Embryonic facial prominence (tissue), 1 donor: Measurements from ENCODE around the gene GRAMD1C.

Experiments used
- DNase-seq: peaks from one replicate; pipeline ENCODE4 v3.0.0-alpha.2; 2016; ENCODE audit errors: extremely low spot score

GRAMD1C gene

DNA sequence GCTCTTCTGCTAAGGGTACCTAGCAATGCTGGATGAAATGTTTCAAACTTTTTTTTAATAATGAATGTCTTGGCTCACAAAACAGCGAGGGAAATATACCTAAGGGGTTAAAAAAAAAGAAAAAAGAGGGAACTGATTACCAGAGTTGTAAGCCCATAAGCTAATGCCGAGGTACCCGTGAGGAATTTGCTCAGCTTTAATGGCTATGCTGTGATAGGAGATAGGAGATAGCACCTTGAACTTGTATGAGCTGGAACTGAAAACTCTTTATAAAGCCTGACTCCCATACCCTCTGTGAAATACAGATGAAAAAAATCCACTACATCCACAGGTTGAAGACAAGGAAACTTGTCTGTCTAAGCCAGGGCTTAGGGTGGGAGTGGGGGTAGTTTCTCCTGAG lies 13.9 kb downstream of the GRAMD1C start:
- no peak for DNase-seq

DNA sequence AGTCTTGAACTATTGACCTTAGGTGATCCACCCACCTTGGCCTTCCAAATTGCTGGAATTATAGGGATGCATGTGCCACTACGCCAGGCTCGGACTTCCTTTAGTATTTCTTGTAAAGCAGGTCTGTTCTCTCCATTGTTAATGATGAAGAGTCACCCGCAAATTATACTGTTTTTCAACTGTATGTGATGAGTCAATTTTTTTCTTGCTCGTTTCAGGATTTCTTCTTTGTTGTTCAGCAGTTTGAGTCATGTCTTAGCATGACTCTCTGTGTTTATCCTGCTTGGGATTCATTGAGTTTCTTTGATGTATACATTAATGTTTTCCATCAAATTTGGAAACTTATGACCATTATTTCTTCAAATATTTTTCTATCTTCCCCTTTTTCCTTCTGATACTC lies 28.9 kb downstream of the GRAMD1C start:
- DNase-seq = no peak

DNA sequence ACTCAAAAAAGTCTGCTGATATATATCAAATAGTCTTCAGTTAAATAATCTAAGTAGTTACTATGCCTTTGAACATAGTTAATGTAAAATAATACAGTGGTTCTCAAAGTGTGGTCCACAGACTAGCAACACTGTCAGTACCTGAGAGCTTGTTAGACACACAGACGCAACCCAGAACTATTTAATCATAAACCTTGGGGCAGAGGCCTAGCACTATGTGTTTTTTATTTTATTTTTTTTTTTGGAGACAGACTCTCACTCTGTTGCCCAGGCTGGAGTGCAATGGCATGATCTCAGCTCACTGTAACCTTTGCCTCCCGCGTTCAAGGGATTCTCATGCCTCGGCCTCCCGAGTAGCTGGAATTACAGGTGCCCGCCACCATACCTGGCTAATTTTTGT lies 34.7 kb downstream of the GRAMD1C start:
- DNase-seq = no peak

DNA sequence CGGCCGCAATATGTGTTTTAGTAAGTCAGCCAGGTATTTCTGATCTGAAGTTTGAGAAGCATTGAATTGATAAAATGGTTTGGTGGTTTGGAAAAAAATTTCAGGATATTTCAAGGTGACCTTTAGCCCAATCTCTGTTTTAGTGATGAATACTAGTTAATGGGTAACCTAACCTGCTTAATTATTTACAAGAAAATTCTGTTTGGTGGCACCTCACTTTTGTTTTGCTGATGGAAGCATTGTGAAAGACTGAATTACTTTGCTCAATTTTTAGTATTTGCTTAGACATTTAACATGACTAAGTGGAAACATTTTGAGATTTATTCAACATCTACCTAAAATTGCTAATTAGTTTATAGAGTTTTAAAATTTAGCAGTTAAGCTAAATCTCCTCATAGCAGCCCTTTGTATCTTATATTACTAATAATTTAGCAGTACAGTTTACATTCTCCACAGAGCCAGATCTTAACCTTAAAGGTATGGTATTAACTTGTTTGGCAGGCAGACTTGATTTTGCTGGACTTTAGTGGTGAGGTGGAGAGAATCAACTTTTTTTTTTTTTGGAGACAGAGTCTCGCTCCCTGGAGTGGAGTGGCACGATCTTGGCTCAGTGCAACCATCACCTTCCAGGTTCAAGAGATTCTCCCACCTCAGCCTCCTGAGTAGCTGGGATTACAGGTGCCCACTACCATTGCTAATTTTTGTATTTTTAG lies 35.4 kb downstream of the GRAMD1C start:
- DNase-seq = no peak

DNA sequence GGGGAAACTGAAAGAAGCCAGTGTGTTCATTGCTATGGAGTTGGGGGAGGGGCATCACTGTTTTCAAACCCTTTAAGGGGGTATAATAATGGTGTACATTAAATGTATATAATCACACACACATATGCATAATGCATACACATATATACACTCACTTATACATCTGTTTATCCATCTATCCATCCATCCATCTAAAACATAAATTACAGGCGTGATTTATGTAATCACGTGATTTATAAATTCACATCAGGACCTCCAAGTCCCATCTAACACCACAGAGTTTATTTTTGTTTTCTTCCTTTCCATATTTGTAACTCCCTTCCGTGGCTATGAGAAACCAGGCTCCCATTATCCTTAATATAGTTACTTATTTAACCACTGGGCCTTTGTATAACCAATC lies 39.8 kb downstream of the GRAMD1C start:
- no peak for DNase-seq

DNA sequence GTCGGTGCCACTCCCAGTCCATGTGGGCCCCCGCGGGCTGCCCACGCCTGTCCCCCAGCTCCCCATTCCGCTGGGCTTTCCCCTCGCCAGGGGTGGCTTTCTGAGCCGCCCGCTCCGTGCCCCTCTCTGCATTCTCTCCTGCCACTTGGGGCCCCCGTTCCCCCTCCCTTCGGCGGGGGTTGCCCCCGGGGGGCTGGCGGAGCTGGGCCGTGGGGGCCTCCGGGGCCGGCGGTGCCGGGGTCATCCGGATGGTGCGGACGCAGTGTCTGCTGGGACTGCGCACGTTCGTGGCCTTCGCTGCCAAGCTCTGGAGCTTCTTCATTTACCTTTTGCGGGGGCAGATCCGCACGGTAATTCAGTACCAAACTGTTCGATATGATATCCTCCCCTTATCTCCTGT lies 46.5 kb downstream of the GRAMD1C start:
- no peak for DNase-seq

DNA sequence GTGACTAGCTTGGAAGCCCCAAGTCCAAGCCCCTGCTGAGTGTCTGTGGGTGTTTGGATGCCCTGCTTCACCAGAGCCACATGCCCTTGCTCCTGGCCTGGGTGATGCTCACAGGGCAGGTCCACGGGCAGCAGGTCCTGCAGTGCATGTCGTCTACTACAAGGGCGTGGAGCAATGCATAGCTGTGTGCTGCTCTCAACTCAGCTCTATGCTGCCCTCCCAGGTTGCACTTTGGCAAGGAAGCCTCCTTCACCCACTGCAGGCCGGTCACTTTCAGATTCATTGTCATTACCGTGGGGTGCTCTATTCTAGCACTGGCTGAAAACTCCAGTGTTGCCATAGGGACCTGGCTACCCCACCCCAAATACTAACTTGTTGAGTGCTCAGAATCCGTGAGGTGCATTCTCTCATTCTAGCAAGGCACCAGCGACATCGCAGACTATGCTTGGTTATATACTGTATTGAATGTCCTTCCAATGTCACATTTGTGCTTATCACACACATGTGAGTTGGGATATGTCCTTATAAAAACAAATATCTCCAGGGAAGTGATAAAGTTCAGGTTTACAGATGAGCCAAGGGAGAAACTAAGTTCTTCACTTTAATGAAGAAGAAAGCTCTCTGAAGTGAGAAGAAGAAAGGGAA lies 51.8 kb downstream of the GRAMD1C start:
- no peak for DNase-seq

DNA sequence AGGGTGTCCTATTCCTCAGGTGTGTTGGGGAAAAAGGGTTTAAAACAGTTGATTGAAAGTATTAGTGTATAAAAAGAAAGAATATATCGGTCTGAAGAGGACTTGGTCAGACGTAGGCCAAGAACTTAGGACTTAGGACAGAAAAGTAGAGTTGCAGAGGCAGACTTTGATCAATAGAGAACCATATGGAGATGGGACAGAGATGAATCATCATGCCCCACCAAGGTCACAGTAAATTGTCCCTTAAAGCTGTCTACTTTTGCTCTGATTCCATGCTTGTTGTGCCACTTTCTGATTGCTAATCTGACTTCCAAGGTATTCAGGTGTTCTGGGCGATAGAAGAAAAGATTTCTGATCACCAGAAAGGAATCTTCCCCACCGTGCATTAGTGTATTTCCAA lies 56.3 kb downstream of the GRAMD1C start:
- DNase-seq = no peak

DNA sequence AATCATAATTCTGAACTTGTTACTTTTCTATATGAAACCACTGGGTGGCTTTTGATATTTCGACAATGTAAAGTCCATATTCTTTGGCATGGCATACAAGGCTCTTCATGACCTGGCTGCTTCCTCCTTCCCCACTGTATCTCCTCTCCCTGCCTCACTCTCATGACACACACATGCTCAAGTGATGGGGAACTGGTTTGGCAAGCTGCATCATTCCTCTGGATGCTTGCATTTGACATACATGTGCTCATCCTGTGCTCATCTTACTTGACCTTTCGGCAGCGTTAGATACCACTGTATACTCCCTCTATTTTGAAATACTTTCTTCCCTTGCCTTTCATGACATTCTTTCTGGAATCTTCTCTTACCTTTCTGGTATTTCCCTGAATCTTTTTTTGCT lies 57.4 kb downstream of the GRAMD1C start:
- no peak for DNase-seq

DNA sequence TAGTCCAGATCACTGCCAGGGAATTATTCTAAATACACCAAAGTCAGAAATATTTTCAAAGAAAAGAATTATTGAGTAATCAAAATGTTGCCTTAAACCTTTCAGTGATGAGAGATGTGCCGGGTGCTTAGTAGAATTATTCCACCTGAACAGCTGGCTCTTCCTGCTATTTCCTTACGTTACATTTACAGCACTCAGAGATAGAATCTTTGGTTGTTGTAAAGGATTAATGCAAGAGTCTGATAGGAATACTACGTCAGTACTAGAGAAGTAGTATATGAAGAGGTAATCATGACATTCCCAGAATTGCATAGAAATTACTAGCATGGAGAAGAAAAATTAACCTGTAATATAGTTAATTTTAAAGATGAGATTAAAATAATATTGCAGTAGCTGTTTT lies 58.3 kb downstream of the GRAMD1C start:
- DNase-seq = no peak

DNA sequence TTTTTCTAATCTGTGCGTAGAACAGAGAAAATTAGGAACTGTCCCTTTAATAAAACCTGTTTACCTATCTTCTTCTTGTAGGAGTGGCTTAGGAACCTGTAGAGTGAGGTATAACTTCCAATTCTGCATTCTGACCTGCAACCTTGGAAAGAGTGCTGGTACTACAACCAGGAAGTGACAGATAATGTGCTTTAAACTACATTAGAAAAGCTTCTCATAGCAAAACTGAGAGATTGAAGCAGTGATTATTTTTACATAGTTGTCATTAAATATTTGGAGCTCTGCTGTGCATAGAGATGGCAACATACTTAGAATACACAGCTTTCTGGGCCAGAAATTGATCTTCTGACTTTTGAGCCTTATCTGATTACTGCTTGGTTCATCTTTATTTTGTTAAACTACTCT lies 58.8 kb downstream of the GRAMD1C start:
- DNase-seq = no peak

DNA sequence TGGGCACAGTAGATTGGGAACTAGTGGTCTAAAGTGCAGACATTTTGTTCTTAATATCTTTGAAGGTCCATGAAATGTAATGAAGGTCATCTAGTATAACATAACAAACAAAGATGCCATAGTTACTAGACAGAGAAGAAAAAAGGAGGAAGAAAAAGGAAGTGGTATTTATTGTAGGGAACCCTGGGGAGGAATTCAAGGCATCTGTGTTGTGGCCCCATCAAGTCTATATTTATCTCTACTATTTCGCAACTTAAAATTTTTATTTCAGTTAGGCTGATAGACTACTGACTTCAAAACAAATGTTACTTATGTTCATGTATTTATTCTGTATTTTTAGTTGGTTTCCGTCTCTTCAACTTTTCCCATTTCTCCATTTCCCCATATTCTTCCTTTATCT lies 60.3 kb downstream of the GRAMD1C start:
- DNase-seq = no peak

DNA sequence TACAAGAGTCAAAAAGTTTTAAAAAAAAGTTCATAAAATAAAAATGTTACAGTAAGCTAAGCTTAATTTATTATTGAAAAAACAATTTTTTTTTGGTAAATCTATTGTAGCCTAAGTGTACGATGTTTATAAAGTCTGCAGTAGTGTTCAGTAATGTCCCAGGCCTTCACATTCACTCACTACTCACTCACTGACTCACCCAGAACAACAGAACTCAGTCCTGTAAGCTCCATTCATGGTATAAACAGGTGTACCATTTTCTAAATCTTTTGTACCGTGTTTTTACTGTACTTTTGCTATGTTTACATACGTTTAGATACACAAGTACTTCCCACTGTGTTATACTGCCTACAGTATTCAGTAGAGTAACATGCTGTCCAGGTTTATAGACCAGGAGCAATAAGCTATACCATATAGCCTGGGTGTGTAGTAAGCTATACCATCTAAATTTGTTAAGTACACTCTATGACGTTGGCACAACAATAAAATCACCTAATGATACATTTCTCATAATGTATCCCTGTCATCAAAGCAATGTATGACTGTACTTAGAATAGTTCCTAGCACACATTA lies 68.1 kb downstream of the GRAMD1C start:
- DNase-seq = no peak

DNA sequence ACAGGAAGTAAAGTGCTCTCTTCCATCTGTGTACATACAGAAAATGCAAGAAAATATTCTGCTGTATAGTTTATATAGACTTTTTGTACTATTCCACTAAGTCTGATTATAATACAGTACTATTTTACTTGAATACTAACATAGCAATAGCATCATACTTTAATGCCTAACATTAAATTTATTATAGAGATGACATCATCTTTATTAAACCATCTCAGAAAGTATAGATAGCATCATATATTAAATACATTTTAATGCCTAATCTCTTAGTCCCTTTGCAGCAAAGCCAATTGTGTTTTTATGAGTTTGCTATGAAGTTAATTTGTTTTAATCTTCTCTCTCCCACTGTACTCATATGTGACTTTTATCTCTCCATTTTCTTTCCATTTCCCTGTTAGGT lies 69.5 kb downstream of the GRAMD1C start:
- no peak for DNase-seq

DNA sequence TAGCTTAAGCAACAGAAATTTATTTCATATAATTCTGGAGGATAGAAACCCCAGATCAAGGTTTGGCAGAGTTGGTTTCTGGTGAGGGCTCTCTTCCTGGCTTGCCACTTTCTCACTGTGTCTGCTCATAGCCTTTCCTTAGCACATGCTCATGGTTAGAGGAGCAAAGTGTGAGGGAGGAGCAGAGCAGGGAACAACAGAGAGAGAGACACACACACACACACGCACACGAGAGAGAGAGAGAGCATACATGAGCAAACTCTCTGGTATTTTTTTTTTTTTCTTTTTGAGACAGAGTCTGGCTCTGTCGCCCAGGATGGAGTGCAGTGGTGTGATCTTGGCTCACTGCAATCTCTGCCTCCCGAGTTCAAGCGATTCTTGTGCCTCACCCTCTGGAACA lies 72.4 kb downstream of the GRAMD1C start:
- DNase-seq = no peak

DNA sequence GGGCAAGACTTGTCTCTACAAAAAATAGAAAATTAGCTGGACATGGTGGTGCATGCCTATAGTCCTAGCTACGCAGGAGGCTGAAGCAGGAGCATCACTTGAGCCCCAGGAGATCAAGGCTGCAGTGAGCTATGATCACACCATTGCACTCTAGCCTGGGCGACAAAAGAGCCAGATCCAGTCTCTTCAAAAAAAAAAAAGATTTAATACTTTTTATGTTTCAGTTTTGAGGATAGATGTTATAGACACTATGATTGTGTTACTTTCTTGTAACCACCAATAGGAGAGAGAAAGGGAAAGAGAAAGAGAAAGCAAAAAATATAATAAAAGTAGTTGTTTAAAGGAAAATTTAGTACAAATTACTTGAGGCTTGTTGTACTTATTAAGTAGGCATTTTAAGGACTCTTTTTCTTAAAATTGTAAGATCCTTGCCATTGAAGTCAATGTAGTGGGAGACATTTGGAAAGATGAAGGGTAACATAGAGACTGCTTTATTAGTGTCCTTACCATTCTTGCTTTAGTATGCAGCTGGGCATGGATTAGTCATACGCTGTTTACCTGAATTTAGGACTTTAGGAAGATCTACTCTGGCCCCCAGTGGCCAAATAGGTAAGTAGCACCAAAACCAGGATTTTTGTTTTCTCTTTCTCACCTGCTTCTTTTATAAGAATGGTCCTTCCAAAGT lies 74.1 kb downstream of the GRAMD1C start:
- DNase-seq = no peak

DNA sequence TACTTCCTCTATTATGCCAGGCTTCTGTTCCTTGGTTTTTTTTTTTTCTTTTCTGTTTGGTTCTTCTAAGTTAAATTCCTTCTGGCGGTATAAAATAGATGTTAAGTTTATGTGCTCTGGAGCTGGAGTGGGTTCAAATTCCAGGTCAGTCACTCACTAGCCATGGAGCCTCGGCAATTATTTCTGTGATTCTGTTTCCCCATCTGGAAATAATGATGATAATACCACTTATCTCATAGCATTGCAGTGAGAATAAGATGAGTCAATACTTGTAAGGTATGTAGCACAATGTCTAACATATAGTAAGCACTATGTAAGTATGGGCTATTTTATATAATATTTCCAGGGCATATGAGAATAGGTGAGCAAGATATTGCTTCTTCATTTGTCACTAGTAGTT lies 76.1 kb downstream of the GRAMD1C start:
- no peak for DNase-seq

DNA sequence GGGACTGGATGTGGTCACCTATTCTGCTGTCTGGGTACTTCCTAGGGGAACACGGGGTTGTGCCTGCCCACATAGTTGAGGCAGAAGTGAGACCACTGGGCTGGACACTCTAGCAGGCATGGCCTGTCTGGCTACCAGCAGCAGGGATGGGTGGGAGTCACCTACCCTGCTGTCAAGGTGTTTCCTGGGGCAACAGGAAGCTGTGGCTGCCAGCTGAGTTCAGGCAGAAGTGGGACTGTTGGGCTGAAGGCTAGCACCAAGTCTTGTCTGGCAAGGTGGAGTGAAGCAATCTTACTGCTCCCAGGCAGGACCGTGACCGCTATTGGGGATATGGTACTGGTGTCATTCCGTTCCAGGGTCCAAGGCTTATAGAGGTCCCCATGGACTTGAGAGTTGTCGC lies 89.0 kb downstream of the GRAMD1C start:
- no peak for DNase-seq

DNA sequence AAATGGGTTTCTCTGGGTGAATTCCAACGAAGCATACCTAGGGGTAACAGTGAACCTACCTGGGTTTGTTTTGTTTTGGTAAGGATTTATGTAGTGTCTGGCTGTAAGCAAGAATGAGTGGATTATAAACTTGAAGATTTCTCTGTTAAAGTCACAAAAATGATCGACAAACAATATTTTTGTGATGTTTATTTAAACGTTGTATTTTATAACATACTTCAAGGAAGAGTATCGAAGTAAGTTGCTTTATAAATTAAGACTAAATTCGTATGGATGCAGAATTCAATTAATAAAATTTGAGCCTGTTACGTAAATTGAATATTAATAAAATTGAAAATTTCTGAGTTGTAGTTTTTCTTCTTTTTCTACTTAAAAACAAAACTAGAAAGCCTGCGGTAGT lies 108.2 kb downstream of the GRAMD1C start:
- DNase-seq = no peak

DNA sequence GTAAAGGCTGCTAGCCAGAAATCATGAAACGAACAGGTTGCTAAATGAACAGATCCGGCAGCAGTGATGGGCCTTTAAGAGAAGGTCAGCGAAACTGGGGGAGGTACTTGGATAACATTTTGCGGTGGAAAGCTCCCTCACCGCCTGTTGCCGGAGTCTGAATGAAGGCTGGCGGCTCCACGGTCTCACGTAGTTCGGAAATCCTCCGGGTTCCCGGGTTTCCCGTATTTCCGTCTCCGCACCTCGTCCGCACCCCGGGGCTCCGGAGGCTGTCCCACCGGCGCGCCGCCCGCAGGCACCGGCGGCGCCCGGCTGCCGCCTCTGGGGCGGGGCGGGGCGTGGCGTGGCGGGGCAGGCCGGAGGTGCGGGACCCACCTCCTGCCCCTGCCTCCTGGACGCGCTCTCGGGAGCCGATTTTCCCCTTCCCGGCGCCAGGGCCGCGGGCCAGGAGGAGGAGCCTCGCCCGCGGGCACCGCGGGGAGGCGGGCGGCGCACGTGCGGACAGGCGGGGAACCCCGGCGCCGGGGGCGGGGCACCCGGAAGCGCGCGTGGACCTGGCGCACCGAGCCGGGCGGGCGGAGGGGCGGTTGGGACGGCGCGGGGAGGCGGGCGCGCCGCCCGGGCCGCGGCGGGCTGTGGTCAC lies 108.9 kb downstream of the GRAMD1C start, which contains the start of gene ZDHHC23:
Gene ZDHHC23 (plus strand): TSS at position 642 of the 643 bp plus-strand sequence. CDS start 790 bp downstream, outside the sequence.
- DNase-seq = no peak

DNA sequence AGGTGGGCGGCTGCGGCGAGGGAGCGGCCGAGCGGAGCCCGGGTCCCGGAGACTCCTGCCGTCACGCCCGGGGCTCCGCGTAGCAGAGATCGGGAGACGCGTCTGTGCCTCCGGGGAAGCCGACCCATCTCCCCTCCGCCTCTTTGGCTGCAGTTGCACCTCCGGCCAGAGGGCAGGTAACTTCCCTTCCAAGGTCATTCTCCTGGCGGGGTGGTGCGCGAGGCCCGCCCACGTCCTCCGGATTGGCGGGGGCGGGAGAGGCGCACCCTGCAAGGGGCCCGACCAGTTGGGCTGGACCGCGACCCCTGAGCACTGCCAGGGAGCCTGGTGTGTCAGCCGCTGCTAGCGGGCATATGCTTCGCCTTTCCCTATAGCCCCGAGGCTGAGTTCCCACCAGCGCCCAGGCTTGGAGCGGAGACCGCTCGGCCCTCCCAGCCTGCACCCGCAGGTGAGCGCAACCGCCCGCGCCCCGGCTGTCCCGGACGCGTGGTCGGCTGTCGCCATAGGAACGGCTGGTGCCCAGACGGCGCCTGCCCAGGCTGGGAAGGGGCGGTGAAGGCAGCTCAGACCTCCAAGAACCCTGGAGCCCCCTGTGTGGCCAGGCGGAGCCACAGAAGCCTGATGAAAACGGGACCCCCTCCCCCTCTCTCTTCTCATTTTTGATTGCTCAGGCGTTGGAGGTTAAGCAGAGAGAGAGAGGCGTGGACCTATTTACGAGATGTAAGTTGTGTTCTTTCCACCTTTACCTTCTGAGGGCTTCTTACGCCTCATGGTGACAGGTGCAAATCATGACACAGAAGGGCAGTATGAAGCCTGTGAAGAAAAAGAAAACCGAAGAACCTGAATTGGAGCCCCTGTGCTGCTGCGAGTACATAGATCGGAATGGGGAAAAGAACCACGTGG lies 109.7 kb downstream of the GRAMD1C start:
- DNase-seq = no peak
